ENCODE data around the gene CD58.
A peak's percentile ranks its signal among the peaks of the same experiment; 100 is the strongest.

The CD58 gene

DNA sequence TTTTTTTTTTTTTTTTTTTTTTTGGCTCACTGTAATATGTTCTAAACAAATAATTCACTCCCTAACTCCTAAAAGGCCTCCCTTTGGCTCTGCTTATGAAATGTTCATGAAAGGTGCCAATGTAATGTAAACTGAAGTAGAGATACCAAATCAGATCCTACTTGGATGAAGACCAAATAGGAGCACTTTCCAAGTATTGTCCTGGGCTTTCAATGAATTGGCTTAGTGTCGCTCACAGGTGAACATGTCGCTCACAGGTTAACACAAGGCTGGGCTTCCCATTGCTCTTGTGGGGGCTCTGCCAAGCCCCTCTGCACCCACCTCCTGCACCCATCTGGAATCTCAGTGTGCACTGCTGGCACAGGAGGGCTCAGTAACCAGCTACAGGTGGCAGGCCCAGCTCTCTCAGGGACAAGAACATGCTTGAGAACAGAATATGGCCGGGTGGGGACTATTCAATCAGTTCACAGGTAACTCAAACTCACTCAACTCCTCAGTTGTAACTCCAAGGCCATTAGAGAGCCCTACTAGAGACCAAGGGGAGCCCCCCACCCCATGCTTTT lies 10.6 kb upstream of the CD58 start:
- peaks cover 15% of the 10 kb centered on the region for H3K27me3 Mint-ChIP-seq
- ATAC-seq (no peak), DNase-seq (no peak)
- peaks cover 6% of the 10 kb centered on the region for H3K4me1 Mint-ChIP-seq
- no peak overlapping the region for H3K27ac Mint-ChIP-seq
- H3K9me3 Mint-ChIP-seq: no peaks in the 10 kb centered on the region
- H3K4me3 Mint-ChIP-seq: no peak overlapping the region

DNA sequence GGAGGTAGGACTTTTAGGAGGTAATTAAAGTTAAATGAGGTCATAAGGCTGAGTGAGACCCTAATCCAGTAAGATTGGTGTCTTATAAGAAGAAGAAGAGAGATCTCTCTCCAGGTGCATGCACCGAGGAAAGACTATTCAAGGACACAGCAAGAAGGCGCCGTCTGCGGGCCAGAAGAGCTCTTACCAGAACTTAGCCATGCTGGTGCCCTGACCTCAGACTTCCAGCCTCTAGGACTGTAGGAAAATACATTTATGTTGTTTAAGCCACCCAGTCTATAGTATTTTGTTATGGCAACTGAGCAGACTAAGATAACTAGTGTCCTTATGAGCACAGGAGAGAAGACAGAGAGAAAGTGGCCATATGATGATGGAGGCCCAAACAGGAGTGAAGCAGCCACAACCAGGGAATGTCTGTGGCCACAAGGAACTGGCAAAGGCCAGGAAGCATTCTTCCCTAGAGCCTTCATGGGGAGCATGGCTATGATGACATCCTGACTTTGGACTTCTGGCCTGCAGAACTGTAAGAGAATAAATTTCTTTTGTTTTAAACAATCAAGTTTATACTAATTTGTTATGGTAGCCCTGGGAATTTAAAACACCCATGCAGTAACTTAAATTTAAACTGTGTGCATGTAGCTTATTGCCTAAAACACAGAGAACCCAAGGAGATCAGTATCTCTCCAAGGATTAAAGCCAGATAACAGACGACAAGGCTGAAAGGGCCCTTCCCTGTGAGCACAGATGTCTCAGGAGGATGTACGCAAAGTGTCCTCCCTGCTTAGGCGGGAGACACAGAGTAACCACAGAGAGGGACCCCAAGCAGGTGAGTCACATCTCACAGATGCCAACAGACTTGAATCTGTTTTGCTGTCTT lies 9.9 kb upstream of the CD58 start:
- no peak for DNase-seq
- Mint-ChIP-seq H3K27ac (peak overlapping the region in 1 of 2 donors; percentile 68), H3K4me1 (no peaks in the 10 kb centered on the region), H3K27me3 (peaks cover 17% of the 10 kb centered on the region), H3K4me3 (no peak overlapping the region), H3K9me3 (no peaks in the 10 kb centered on the region)
- no peak for ATAC-seq

DNA sequence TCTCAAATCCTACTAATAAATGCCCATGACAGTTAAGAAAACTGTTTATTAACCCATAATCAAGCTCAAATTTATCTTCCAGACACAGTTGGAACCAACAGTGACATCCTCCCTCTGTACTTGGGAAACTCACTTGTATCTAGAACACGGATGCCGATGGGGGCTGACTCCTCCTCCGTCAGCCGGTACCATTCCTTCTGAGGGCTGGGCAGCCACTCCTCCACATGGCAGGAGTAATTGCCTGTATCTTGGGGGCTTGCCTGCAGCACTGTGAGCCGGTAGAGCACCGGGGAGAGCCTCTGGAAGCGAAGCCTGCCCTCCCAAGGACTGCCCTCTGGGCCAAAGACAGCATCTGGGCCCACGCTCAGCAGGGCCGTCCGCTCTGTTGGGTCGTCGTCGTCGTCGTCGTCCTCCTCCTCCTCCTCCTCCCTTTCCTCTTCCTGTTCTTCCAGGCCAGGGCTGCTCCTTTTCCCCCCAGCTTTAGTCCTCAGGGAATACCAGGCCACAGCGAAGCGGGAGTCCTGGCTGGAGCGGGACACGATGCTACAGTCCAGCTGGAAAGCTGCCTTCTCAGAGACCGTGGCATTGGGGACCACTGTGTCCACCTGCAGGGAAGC lies 8.5 kb upstream of the CD58 start:
- peaks cover 6% of the 10 kb centered on the region for H3K4me1 Mint-ChIP-seq
- H3K27ac Mint-ChIP-seq: no peak overlapping the region
- peaks cover 20% of the 10 kb centered on the region for H3K27me3 Mint-ChIP-seq
- ATAC-seq: no peak
- no peaks in the 10 kb centered on the region for H3K9me3 Mint-ChIP-seq
- no peak overlapping the region for H3K4me3 Mint-ChIP-seq
- DNase-seq: no peak

DNA sequence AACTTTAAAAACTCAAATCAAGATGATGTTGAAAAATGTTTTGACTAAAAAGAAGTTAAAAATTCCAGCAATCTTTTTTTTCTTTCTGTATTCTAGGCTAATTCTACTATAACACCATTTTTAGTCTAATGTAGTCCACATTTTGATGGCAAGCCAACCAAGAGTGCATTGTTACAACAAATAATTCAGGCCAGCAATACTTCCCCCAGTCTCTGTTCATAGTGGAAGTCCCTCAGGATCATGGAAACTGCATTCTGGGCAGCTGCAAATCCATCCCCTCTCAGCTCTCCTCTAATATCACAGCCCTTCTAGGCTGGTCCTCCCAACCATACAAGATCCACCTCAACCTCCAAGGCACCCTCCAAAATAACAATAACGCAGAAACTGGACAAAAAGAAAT lies 7.8 kb upstream of the CD58 start:
- Mint-ChIP-seq H3K4me3 (no peak overlapping the region), H3K27me3 (peaks cover 24% of the 10 kb centered on the region), H3K27ac (no peak overlapping the region), H3K4me1 (peaks cover 14% of the 10 kb centered on the region), H3K9me3 (no peaks in the 10 kb centered on the region)
- DNase-seq: no peak
- no peak for ATAC-seq

DNA sequence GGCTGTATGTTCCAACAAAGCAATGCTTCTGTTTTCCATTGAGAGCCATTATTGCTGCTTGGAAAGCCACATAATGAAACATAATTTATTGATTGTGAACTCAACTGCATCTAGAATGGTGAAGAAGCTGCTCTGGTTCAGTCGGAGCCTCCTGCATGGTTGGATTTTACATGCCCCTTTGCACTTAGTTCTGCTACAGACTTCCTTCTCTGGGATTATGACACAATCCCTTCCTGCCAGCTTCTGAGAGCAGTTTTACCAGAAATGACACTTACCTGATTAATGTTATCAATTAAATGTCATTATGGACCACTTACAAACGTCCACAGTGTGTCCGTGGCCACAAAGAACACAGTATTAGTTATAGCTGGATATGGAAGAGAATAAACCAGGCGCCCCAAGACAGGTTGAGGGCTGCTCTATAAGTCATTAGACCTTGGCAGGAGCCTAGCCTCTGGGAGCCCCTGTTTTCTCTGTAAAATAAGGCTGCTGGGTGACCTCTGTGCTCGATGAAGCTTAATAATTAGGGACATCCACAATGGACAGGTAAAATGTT lies 7.0 kb upstream of the CD58 start:
- peaks cover 14% of the 10 kb centered on the region for H3K4me1 Mint-ChIP-seq
- ATAC-seq (no peak), DNase-seq (no peak)
- no peaks in the 10 kb centered on the region for H3K9me3 Mint-ChIP-seq
- no peak overlapping the region for H3K27ac Mint-ChIP-seq
- peaks cover 24% of the 10 kb centered on the region for H3K27me3 Mint-ChIP-seq
- no peak overlapping the region for H3K4me3 Mint-ChIP-seq

DNA sequence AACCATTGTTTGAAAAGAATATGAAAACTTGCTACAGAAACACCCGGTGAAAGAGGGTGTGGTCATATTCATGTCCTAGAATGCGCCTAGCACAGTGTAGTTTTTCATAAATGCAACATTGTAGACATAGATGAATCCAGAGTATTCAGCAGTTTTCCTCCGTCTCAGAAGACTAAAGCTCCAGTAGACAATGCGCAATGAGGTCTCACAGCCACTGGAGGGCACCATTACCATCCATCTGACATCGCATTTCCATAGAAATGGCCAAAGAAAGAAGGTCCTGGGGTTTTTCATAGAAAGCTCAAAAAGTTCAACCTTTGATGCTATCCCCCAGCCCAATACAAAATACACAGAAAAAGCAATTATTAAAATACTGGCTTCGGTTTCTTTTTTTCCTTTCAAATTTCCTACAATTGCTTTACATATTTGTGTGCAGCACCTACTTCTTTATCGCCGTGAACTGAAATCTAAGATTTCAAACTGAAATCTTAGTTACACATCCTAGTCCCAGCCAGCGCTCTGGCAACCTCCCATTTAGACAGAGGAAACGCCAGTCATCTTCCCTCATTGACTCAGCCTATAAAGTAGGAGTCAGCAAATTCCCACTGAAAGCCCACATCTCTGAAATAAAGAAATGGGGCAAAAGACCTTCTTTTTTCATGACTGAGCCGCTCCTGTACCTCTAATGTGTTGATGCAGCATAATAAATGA lies 3.9 kb upstream of the CD58 start:
- no peak for ATAC-seq
- Mint-ChIP-seq H3K9me3 (no peaks in the 10 kb centered on the region), H3K27ac (no peak overlapping the region), H3K27me3 (peaks cover 37% of the 10 kb centered on the region), H3K4me3 (no peak overlapping the region), H3K4me1 (peaks cover 33% of the 10 kb centered on the region)
- peak; percentile 34 to 57 for DNase-seq

DNA sequence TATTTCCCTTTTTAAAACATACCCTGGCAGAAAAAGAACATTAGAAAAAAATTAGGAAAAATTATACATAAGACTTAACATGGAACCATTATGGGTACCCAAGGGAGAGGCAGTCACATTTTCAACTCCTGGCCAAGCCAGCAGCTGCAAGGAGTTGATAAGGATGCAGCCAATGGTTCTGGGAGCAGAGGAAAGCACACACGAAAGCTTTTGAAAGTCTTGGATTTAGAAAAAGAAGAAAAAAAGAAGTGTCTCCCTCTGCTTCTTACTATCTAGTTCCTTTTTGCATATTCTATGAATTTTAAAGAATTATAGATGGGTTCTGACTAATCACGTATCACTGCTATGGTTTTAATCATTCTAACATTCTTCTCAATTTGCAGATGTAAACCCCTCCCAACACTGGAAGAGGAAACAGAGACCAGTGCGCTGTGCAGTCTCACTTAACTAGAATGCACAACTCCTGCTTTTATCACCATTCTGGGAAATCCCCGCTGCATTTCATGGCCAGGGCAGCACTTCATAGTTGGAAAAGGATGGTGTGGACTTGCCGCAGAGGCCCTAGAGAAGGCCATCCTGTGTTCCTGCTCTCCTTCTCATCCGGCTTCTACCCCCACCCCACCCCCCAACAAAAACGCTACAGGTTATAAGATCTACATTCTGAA lies 2.7 kb upstream of the CD58 start:
- H3K4me1 Mint-ChIP-seq: peaks cover 45% of the 10 kb centered on the region
- DNase-seq (no peak), ATAC-seq (no peak)
- H3K27me3 Mint-ChIP-seq: peaks cover 37% of the 10 kb centered on the region
- H3K9me3 Mint-ChIP-seq: no peaks in the 10 kb centered on the region
- no peak overlapping the region for H3K27ac Mint-ChIP-seq
- no peak overlapping the region for H3K4me3 Mint-ChIP-seq

DNA sequence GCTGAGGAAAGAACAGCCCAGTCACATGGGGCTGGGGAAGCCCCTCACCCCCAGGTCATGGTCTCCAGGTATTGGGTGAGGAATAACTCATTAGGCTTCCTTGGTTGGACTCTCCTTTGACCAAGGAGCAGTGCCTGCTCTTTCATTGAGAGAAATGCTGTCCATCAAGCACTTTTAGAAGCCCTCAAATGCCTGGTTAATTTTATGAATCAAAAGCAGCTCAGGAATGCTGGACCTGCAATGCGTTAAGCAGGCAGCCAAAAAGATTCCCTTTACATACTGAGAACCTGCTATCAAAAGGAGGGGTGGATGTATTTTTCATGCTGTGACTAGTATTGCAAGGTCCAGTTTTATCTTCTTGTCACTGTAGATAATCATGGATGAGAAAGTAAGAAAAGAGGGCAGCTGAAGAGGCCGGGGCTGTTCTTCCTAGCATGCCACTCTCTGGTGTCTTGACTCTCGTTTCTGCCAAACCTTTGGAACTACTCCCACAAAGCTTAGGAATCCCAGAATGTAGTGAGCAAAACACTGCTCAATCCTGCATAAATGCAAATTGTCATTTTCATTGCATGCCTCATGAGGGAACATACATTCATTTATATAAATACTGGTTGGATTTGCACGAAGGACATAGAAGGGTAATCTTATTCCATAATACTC lies 2.1 kb upstream of the CD58 start:
- no peak for ATAC-seq
- Mint-ChIP-seq H3K9me3 (no peaks in the 10 kb centered on the region), H3K4me1 (peaks cover 51% of the 10 kb centered on the region), H3K27ac (no peak overlapping the region), H3K4me3 (no peak overlapping the region), H3K27me3 (peaks cover 37% of the 10 kb centered on the region)
- no peak for DNase-seq

DNA sequence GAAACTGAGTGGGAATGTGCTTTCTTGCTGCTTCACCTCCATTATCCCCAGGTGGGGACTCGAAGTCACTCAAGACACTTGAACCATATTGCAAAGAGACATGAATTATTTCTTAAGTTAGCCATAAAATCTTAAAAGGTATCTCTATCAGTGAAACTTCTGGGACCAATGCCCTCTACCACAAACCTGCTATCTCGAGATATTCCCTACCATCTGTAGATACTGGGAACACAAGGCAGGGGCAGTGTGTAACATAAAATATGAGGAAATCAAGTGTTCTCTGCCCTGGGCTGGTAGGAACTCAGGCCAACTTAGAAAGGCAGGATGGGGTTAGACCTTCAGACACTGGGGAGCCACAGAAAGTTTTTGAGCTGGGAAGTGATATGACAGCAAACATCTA lies 1.3 kb upstream of the CD58 start:
- Mint-ChIP-seq H3K27me3 (peaks cover 29% of the 10 kb centered on the region), H3K9me3 (no peaks in the 10 kb centered on the region), H3K4me3 (peak overlapping the region; percentile 86 to 88), H3K27ac (peak overlapping the region in 1 of 2 donors; percentile 90), H3K4me1 (peaks cover 55% of the 10 kb centered on the region)
- DNase-seq: no peak
- ATAC-seq: no peak

DNA sequence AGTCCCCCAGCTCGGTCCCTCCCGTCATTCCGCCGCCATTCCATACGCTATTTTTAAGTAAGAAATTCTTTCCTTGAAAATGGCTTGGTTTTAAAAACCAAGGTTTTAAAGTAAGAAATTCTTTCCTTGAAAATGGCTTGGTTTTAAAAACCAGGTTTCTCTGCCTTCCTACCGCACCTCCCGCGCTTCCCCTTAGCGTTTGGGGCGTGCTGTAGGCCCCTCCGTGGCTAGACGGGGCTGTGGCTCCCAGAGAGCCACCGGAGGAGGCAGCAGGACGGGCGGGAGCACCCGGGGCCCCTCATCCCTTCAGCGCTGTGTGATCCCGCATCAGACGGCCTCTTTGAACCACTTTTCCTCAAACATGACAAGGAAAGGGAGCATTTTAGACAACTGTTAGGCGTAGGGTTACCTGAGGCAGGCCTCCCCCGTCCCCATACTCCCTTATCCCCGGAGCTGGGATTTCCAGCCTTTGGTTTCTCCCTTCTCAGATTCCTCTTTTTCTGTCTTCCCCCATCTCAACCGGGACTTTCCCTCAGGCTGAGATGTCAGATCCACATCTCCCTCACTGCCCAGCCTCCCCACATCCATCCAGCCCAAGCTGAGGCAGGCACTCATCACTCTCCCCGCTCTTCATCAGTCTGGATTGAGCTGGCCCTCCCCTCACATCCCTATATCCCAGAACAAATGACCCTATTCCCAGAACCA lies 541 bp upstream of the CD58 start:
- Mint-ChIP-seq H3K4me3 (peak overlapping the region; percentile 86 to 88), H3K9me3 (no peaks in the 10 kb centered on the region), H3K27me3 (peaks cover 22% of the 10 kb centered on the region), H3K27ac (peak overlapping the region; percentile 82 to 90), H3K4me1 (peaks cover 59% of the 10 kb centered on the region)
- ATAC-seq (peak; percentile 7), DNase-seq (no peak)

DNA sequence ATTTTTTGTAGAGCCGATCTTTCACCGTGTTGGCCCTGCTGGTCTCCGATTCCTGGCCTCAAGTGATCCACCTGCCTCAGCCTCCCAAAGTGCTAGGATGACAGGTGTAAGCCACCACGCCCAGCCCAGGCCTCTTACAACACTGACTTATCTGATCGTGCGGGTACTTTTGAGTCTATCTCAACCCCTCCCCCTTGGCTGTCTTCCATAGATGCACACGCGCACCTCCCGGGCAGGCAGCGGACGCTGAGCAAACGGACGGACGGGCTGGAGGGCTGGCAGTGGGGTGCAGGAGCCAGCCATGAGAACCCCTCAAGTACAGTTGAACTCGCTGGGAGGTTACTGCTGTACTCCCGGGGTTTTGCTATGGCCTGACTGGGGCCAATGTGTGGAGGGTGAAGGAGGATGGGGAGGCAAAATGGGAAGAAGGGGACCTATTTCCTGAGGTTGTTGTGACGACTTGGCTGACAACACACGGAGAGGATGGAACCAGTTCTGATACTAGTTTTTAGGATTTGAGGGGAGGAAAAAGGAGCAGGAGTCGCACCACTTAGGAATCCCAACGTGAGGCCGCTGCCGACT lies 959 bp downstream of the CD58 start:
- Mint-ChIP-seq H3K27me3 (peaks cover 20% of the 10 kb centered on the region), H3K9me3 (peaks cover 0 to 4% of the 10 kb centered on the region in 2 donors), H3K27ac (peak overlapping the region in 1 of 2 donors; percentile 66), H3K4me3 (peak overlapping the region; percentile 86 to 88), H3K4me1 (peaks cover 67% of the 10 kb centered on the region)
- ATAC-seq (peak; percentile 2), DNase-seq (peak; percentile 26 to 28)

DNA sequence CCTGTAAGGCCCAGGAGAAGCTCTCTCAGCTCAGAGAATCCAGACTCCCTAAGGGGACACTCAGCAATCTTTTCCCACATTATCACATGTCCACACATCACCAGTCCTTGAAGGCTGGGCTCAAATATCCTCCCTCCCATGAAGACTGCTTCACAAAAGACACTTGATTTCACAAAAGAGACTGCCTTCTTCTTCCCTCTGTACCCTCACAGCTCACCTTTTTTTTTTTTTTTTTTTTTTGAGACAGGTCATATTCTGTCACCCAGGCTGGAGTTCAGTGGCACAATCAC lies 1.5 kb downstream of the CD58 start:
- ATAC-seq (no peak), DNase-seq (no peak)
- H3K27ac Mint-ChIP-seq: no peak overlapping the region
- H3K9me3 Mint-ChIP-seq: peaks cover 2 to 9% of the 10 kb centered on the region in 2 donors
- peaks cover 17% of the 10 kb centered on the region for H3K27me3 Mint-ChIP-seq
- peak overlapping the region; percentile 86 to 88 for H3K4me3 Mint-ChIP-seq
- H3K4me1 Mint-ChIP-seq: peaks cover 67% of the 10 kb centered on the region

DNA sequence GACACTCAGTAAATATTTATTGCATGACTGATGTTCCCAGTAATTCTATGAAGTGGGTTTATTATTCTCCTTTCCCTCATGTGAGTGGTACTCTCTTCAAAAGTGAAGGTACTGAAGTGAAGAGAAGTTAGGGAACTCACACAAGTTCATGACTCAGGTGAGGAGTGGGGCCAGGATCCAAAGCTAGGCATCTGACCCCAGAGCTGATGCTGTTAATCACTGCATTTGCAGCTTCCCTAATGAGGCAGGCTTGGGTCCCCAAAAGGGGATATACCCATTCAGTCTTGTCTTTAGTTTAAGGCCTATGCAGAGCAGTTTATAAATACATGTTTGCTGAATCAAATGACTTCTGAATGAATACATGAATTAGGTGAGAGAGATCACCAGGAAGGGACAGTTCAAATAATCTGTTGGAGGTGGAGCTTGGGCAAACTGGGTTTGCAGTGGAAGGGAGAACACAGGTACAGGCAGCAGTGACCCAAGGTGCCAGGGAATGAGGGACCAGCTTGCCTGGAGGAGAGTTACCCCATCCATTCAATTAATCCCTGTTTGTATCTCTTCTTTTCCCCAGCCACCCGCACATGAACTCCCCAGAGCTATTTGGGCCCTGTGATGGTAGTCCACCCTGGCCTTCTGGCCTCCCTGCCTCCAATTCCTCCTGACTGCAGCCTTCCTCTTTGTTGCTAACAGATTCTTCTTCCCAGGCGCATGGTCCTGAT lies 2.0 kb downstream of the CD58 start:
- Mint-ChIP-seq H3K9me3 (peaks cover 7 to 14% of the 10 kb centered on the region in 2 donors), H3K4me1 (peaks cover 65% of the 10 kb centered on the region), H3K4me3 (peak overlapping the region; percentile 86 to 88), H3K27me3 (peaks cover 13% of the 10 kb centered on the region), H3K27ac (no peak overlapping the region)
- DNase-seq: no peak
- no peak for ATAC-seq
